Activated CD8-positive, alpha-beta memory T cell treated with anti-CD3 and anti-CD28 coated beads, Interleukin-2, amount 10 ng/mL, durations not matched to agents 7 days and 5 days (primary cell): ENCODE results near the gene BTBD6. TPM values are rescaled to one million over a fixed set of nuclear protein-coding genes. Genes with fewer than 3 reads are reported as not detected.

Experiments used
- ATAC-seq: fragments of 150-1000 bp; cut with Tn5 transposase; one replicate; pipeline ENCODE4 v1.10.0; 2021; ENCODE audit warnings: moderate library complexity
- CTCF ChIA-PET: fragments of 350-600 bp; sonication (Branson Sonifier 250); formaldehyde crosslinking; loops from one replicate; lab custom pipeline; 2021; ENCODE audit warnings: antibody characterized with exemption; lab: Charles Lee
- DNase-seq: peaks from one replicate; pipeline ENCODE4 v3.0.0-alpha.2; 2020
- H3K27ac Mint-ChIP-seq: one replicate; pipeline ENCODE4 v1.8.0; 2021; ENCODE audit warnings: mild to moderate bottlenecking, mixed read lengths
- H3K27me3 Mint-ChIP-seq: one replicate; pipeline ENCODE4 v1.8.0; 2021; ENCODE audit warnings: mixed read lengths
- H3K36me3 Mint-ChIP-seq: one replicate; pipeline ENCODE4 v1.8.0; 2021; ENCODE audit warnings: mild to moderate bottlenecking, mixed read lengths
- H3K4me1 Mint-ChIP-seq: one replicate; pipeline ENCODE4 v1.8.0; 2021; ENCODE audit warnings: mixed read lengths
- H3K4me3 Mint-ChIP-seq: one replicate; pipeline ENCODE4 v1.8.0; 2021; ENCODE audit warnings: mild to moderate bottlenecking, moderate library complexity, mixed read lengths
- H3K9me3 Mint-ChIP-seq: one replicate; pipeline ENCODE4 v1.8.0; 2022; ENCODE audit warnings: low read depth, mixed read lengths
- total RNA-seq, 2 experiments: library from RNA; stranded (reverse); gene quantifications; one replicate each; pipeline ENCODE4 v1.2.3, GENCODE V29; 2021

BTBD6 gene
- total RNA-seq, 2 experiments from 2014 or later, result 47.1 to 49.0 TPM

- ATAC-seq (no peak), DNase-seq (no peak)
- no peak overlapping the region for H3K4me3 Mint-ChIP-seq
- H3K4me1 Mint-ChIP-seq, result peaks cover 18% of the 10 kb centered on the region
- CTCF ChIA-PET, result interaction anchor here (0.8 kb wide), 1 partner anchor 12 kb away, joined by 3 read pairs; no protein-coding TSS in a partner anchor
- H3K27me3 Mint-ChIP-seq, result no peaks in the 10 kb centered on the region
- H3K9me3 Mint-ChIP-seq, result no peaks in the 10 kb centered on the region
- peaks cover 7% of the 10 kb centered on the region for H3K36me3 Mint-ChIP-seq
- H3K27ac Mint-ChIP-seq, result no peak overlapping the region
Measured at GRCh38 chr14:105252552-105253328, 4.4 kb downstream of the BTBD6 start.

GRCh38 chr14:105253329-105253682, 5.0 kb downstream of the BTBD6 start:
- no peak overlapping the region for H3K4me3 Mint-ChIP-seq
- no peak for ATAC-seq
- H3K27me3 Mint-ChIP-seq, result no peaks in the 10 kb centered on the region
- H3K27ac Mint-ChIP-seq, result no peak overlapping the region
- peaks cover 7% of the 10 kb centered on the region for H3K36me3 Mint-ChIP-seq
- no peak for DNase-seq
- CTCF ChIA-PET, result no interaction called here
- no peaks in the 10 kb centered on the region for H3K9me3 Mint-ChIP-seq
- H3K4me1 Mint-ChIP-seq, result peaks cover 18% of the 10 kb centered on the region

GRCh38 chr14:105255021-105255507, 6.7 kb downstream of the BTBD6 start:
- Mint-ChIP-seq H3K27ac (no peak overlapping the region), H3K27me3 (no peaks in the 10 kb centered on the region), H3K36me3 (no peaks in the 10 kb centered on the region), H3K4me1 (peaks cover 9% of the 10 kb centered on the region), H3K4me3 (no peak overlapping the region), H3K9me3 (no peaks in the 10 kb centered on the region)
- no peak for ATAC-seq
- no peak for DNase-seq
- CTCF ChIA-PET, result no interaction called here

- ATAC-seq (no peak), DNase-seq (no peak)
- Mint-ChIP-seq H3K27ac (no peak overlapping the region), H3K27me3 (no peaks in the 10 kb centered on the region), H3K36me3 (no peaks in the 10 kb centered on the region), H3K9me3 (no peaks in the 10 kb centered on the region), H3K4me3 (no peak overlapping the region), H3K4me1 (no peaks in the 10 kb centered on the region)
- CTCF ChIA-PET, result no interaction called here
Measured at GRCh38 chr14:105256292-105256960, 8.1 kb downstream of the BTBD6 start.

GRCh38 chr14:105257464-105257863, 9.1 kb downstream of the BTBD6 start:
- H3K27me3 Mint-ChIP-seq, result no peaks in the 10 kb centered on the region
- H3K4me1 Mint-ChIP-seq, result no peaks in the 10 kb centered on the region
- no peaks in the 10 kb centered on the region for H3K36me3 Mint-ChIP-seq
- ATAC-seq, result no peak
- H3K27ac Mint-ChIP-seq, result no peak overlapping the region
- H3K4me3 Mint-ChIP-seq, result no peak overlapping the region
- DNase-seq, result no peak
- CTCF ChIA-PET, result no interaction called here
- no peaks in the 10 kb centered on the region for H3K9me3 Mint-ChIP-seq

GRCh38 chr14:105258846-105259245, 10.5 kb downstream of the BTBD6 start:
- no peak overlapping the region for H3K4me3 Mint-ChIP-seq
- H3K27ac Mint-ChIP-seq, result no peak overlapping the region
- no peaks in the 10 kb centered on the region for H3K4me1 Mint-ChIP-seq
- ATAC-seq, result no peak
- CTCF ChIA-PET, result interaction anchor here (0.6 to 0.9 kb wide), 2 partner anchors 43 to 55 kb away, joined by 3 read pairs; no protein-coding TSS in a partner anchor
- no peaks in the 10 kb centered on the region for H3K27me3 Mint-ChIP-seq
- no peaks in the 10 kb centered on the region for H3K9me3 Mint-ChIP-seq
- no peak for DNase-seq
- peaks cover 1% of the 10 kb centered on the region for H3K36me3 Mint-ChIP-seq

GRCh38 chr14:105260959-105261358, 12.6 kb downstream of the BTBD6 start:
- Mint-ChIP-seq H3K27ac (no peak overlapping the region), H3K4me3 (no peak overlapping the region), H3K36me3 (peaks cover 3% of the 10 kb centered on the region), H3K27me3 (no peaks in the 10 kb centered on the region), H3K4me1 (no peaks in the 10 kb centered on the region), H3K9me3 (no peaks in the 10 kb centered on the region)
- ATAC-seq, result no peak
- CTCF ChIA-PET, result interaction anchor here (1.0 kb wide), 2 partner anchors 14 to 91 kb away, joined by 3 read pairs; no protein-coding TSS in a partner anchor
- no peak for DNase-seq

GRCh38 chr14:105261781-105262180, 13.4 kb downstream of the BTBD6 start:
- no peak overlapping the region for H3K27ac Mint-ChIP-seq
- ATAC-seq (no peak), DNase-seq (no peak)
- H3K4me1 Mint-ChIP-seq, result no peaks in the 10 kb centered on the region
- H3K27me3 Mint-ChIP-seq, result no peaks in the 10 kb centered on the region
- no peak overlapping the region for H3K4me3 Mint-ChIP-seq
- CTCF ChIA-PET, result no interaction called here
- no peaks in the 10 kb centered on the region for H3K9me3 Mint-ChIP-seq
- peaks cover 3% of the 10 kb centered on the region for H3K36me3 Mint-ChIP-seq

GRCh38 chr14:105267820-105268548, 19.7 kb downstream of the BTBD6 start:
- no peak overlapping the region for H3K4me3 Mint-ChIP-seq
- no peak for DNase-seq
- H3K27ac Mint-ChIP-seq, result no peak overlapping the region
- no peaks in the 10 kb centered on the region for H3K4me1 Mint-ChIP-seq
- CTCF ChIA-PET, result interaction anchor here (1.4 kb wide), 1 partner anchor 178 kb away, joined by 4 read pairs; no protein-coding TSS in a partner anchor
- peaks cover 3% of the 10 kb centered on the region for H3K36me3 Mint-ChIP-seq
- no peak for ATAC-seq
- H3K9me3 Mint-ChIP-seq, result no peaks in the 10 kb centered on the region
- H3K27me3 Mint-ChIP-seq, result no peaks in the 10 kb centered on the region

- H3K27me3 Mint-ChIP-seq, result no peaks in the 10 kb centered on the region
- ATAC-seq (no peak), DNase-seq (no peak)
- no peak overlapping the region for H3K4me3 Mint-ChIP-seq
- H3K27ac Mint-ChIP-seq, result no peak overlapping the region
- no peaks in the 10 kb centered on the region for H3K9me3 Mint-ChIP-seq
- CTCF ChIA-PET, result interaction anchor here (1.4 kb wide), 1 partner anchor 178 kb away, joined by 4 read pairs; no protein-coding TSS in a partner anchor
- no peaks in the 10 kb centered on the region for H3K4me1 Mint-ChIP-seq
- H3K36me3 Mint-ChIP-seq, result peaks cover 2% of the 10 kb centered on the region
Measured at GRCh38 chr14:105268736-105269354, 20.5 kb downstream of the BTBD6 start.

GRCh38 chr14:105269405-105269804, 21.1 kb downstream of the BTBD6 start:
- H3K27ac Mint-ChIP-seq, result no peak overlapping the region
- CTCF ChIA-PET, result no interaction called here
- H3K9me3 Mint-ChIP-seq, result no peaks in the 10 kb centered on the region
- H3K27me3 Mint-ChIP-seq, result no peaks in the 10 kb centered on the region
- DNase-seq, result no peak
- no peak for ATAC-seq
- H3K4me1 Mint-ChIP-seq, result no peaks in the 10 kb centered on the region
- H3K4me3 Mint-ChIP-seq, result no peak overlapping the region
- no peaks in the 10 kb centered on the region for H3K36me3 Mint-ChIP-seq

GRCh38 chr14:105271224-105271890, 23.0 kb downstream of the BTBD6 start:
- Mint-ChIP-seq H3K9me3 (no peaks in the 10 kb centered on the region), H3K27ac (no peak overlapping the region)
- CTCF ChIA-PET, result interaction anchor here (0.8 to 1.0 kb wide), 3 partner anchors 81 to 257 kb away, joined by 3 to 4 read pairs (median 4); no protein-coding TSS in a partner anchor

More at GRCh38 chr14:105271224-105271890, 23.0 kb downstream of the BTBD6 start:
- H3K4me3 Mint-ChIP-seq, result no peak overlapping the region
- H3K4me1 Mint-ChIP-seq, result no peaks in the 10 kb centered on the region
- no peaks in the 10 kb centered on the region for H3K27me3 Mint-ChIP-seq
- ATAC-seq, result no peak
- no peaks in the 10 kb centered on the region for H3K36me3 Mint-ChIP-seq
- DNase-seq, result no peak
